Activated T-helper 1 cell treated with Interleukin-2 at 50 U/mL for 16 hours (primary cell): ENCODE data around the gene DHRS4L2.

Source experiments
- DNase-seq: peaks from one replicate; pipeline ENCODE4 v3.0.0-alpha.2; 2020; ENCODE audit warnings: low read depth

The DHRS4L2 gene

GRCh38 chr14:24053548-24054323 lies 65.0 kb downstream of the DHRS4L2 start:
- no peak for DNase-seq

DNA sequence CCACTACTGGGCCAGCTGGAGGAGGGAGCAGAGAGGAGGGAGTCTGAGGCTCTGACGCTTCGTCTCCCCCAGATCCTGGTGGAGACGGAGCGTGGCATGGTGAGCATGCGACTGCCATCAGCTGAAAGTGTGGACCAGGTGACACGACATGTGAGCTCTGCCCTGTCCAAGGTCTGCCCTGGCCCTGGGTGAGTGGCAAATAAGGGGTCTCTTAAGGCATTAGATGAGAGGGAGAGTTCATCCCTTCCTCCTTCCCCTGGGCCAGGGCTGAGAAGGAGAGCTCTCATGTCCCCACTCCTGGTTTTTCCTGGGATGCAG lies 65.6 kb downstream of the DHRS4L2 start:
- no peak for DNase-seq

DNA sequence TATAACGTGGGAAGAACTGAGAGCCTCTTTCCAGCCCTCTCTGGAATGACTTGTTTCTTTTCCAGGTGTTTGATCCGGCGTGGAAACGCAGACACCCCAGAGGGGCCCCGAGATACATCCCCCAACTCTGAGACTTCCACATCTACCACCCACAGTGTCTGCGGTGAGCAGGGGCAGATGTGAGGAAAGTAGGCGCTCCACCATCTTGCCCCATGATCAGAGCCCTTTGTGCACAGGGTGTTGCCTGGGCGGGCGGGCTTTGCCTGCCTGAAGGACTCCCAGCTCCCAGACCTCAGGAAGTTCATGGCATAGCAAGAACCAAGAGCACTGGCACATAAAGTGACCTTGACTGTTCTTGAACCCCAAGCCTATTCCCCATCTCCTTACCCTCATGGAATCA lies 65.9 kb downstream of the DHRS4L2 start:
- no peak for DNase-seq
